Adipocyte (in vitro differentiated cells): Measurements from ENCODE around the gene CWC27.

Experiments
- DNase-seq: peaks from one replicate; pipeline ENCODE4 v3.0.0-alpha.2; 2015; ENCODE audit warnings: low read depth
- H3K27me3 ChIP-seq: replicated peaks from 2 replicates; pipeline ENCODE4 v1.7.0; 2013; ENCODE audit warnings: mild to moderate bottlenecking, low read length, moderate library complexity; ENCODE audit not compliant: control insufficient read depth, insufficient read depth
- H3K36me3 ChIP-seq: 2 replicates; pipeline ENCODE4 v1.7.0; 2013; ENCODE audit warnings: low read length, mild to moderate bottlenecking, moderate library complexity; ENCODE audit not compliant: control insufficient read depth, insufficient read depth, severe bottlenecking
- H3K4me1 ChIP-seq: 2 replicates; pipeline ENCODE4 v1.7.0; 2013; ENCODE audit warnings: mild to moderate bottlenecking, low read length, moderate library complexity; ENCODE audit not compliant: control insufficient read depth, insufficient read depth
- H3K4me3 ChIP-seq: 2 replicates; pipeline ENCODE4 v1.7.0; 2013; ENCODE audit warnings: mild to moderate bottlenecking, low read length, moderate library complexity
- H3K9ac ChIP-seq: 2 replicates; pipeline ENCODE4 v1.7.0; 2013; ENCODE audit warnings: mild to moderate bottlenecking, low read length, moderate library complexity
- H3K9me3 ChIP-seq: 2 replicates; pipeline ENCODE4 v1.7.0; 2013; ENCODE audit warnings: mild to moderate bottlenecking, low read length, moderate library complexity; ENCODE audit not compliant: control insufficient read depth

Gene CWC27

DNA sequence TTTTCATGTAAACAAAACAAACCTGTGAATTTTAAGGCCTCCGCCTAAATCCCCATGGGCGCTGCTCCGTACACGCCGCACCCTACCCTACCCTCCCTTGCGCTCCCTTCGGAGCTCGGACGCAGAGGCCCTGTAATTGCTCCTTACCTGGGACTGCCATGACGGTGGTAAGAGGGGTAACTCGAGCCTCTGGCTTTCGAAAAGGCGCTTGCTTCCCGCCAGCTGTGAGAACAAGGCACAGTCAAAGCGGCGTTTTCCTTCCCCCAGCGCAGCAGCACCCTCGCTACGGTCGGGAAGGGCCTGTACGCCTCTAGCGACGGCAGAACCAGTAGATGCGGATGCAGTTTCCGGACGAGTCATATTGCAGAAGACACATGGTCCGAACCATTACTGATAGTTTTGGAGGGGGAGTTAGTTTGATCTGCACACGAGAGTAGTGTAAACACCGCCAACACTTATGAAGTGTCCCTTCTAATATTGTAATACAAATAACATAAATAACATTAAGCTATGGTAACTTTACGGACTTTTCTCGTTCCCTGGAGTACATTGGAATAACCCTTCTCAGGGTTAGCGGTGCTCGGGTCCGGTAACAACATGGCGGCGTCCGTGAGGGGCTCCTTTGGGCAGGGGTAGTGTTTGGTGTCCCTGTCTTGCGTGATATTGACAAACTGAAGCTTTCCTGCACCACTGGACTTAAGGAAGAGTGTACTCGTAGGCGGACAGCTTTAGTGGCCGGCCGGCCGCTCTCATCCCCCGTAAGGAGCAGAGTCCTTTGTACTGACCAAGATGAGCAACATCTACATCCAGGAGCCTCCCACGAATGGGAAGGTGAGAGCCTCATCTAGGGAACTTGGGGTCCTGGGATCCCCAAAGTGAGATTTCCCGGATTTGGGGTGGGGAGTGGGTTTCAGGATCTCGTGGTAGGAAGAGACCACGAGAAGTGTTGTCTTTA is at the start of gene CWC27, which contains the start of gene SREK1IP1:
Gene CWC27, plus strand, starts transcription at position 573 of the 955 bp plus-strand sequence. Its CDS starts 217 bp downstream, at position 790.
Gene SREK1IP1, minus strand, starts transcription at position 334 of the 955 bp plus-strand sequence. Its CDS starts 174 bp downstream, at position 160.
- H3K9ac ChIP-seq: peak within 1 kb of the TSS; percentile 99
- peaks cover 12% of the 10 kb centered on the region for H3K36me3 ChIP-seq
- H3K9me3 ChIP-seq: no peaks in the 10 kb centered on the region
- peak; percentile 95 for DNase-seq
- H3K4me1 ChIP-seq: peaks cover 26% of the 10 kb centered on the region
- no peaks in the 10 kb centered on the region for H3K27me3 ChIP-seq
- H3K4me3 ChIP-seq: peak within 1 kb of the TSS; percentile 100

- peaks cover 51% of the 10 kb centered on the region for H3K36me3 ChIP-seq
- no peak overlapping the region for H3K9ac ChIP-seq
These were observed 46.1 kb upstream of the CWC27 start for GRCh38 chr5:64722588-64722987.

DNA sequence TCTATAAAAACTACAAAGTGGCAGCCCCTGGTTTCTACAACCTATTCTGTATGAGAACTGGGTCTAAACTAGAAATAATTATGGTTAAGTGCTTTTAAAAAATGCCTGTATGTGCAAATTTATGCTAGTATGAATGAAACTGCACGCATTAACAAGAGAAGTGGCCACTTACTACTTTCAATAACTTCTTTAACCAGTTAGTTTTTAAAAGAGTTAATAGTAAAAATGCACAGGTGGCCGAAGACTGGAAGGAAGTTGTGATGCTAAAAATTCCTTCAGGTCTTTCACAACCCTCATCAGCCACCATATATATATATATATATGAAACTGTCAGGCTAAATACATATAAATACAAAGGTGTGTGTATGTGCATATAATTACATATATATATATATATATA is 41.6 kb upstream of the CWC27 start:
- no peak overlapping the region for H3K4me3 ChIP-seq
- H3K9ac ChIP-seq: no peak overlapping the region
- H3K9me3 ChIP-seq: no peaks in the 10 kb centered on the region
- DNase-seq: no peak
- peaks cover 46% of the 10 kb centered on the region for H3K36me3 ChIP-seq
- H3K4me1 ChIP-seq: no peaks in the 10 kb centered on the region
- H3K27me3 ChIP-seq: no peaks in the 10 kb centered on the region

More at GRCh38 chr5:64722588-64722987, 46.1 kb upstream of the CWC27 start:
- H3K27me3 ChIP-seq: no peaks in the 10 kb centered on the region
- H3K4me3 ChIP-seq: no peak overlapping the region
- DNase-seq: no peak
- H3K9me3 ChIP-seq: no peaks in the 10 kb centered on the region
- no peaks in the 10 kb centered on the region for H3K4me1 ChIP-seq

- Histone ChIP-seq H3K4me3 (no peak overlapping the region), H3K36me3 (peaks cover 36% of the 10 kb centered on the region), H3K27me3 (no peaks in the 10 kb centered on the region), H3K4me1 (peaks cover 17% of the 10 kb centered on the region), H3K9ac (no peak overlapping the region), H3K9me3 (no peaks in the 10 kb centered on the region)
- no peak for DNase-seq
These were observed 26.3 kb upstream of the CWC27 start for GRCh38 chr5:64742411-64742810.

DNA sequence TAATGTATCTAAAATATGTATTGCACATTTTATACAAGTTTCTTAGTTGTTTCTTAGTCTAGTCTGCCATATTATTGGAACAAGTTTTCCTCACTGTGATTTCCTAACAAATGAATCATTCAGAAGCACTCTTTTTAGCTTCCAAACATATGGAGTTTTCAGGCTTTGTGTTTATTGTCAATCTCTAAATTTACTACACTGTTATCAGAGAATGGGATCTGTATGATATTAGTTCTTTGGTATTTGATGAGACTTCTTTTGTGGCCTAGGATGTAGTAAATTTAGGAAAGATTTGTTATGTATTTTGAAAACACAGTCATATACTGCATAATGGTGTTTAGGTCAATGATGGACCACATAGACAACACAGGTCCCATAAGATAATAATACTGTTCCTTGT is 25.9 kb upstream of the CWC27 start:
- Histone ChIP-seq H3K27me3 (no peaks in the 10 kb centered on the region), H3K9ac (no peak overlapping the region), H3K36me3 (peaks cover 32% of the 10 kb centered on the region), H3K9me3 (no peaks in the 10 kb centered on the region), H3K4me3 (no peak overlapping the region), H3K4me1 (peaks cover 17% of the 10 kb centered on the region)
- peak; percentile 15 for DNase-seq

DNA sequence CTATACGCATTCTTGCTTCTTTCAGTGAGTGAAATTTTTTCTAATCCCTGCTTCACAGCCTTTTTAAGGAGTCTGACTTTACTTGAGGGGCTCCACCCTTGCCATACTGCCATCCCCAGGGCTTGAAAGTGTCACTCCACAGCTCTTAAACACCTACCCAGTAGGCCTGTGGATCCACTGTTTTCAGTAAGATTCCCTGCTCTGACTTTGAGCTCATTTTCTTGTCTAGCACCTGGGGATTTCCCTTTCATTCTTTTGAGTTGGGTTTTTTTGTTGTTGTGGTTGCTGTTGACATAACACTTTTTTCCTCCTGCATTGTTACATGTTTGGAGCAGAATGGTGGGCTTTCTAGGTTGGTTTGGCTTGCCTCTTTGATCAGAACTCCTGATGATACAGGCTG is 23.8 kb upstream of the CWC27 start:
- H3K27me3 ChIP-seq: no peaks in the 10 kb centered on the region
- H3K9ac ChIP-seq: no peak overlapping the region
- H3K4me1 ChIP-seq: peaks cover 17% of the 10 kb centered on the region
- DNase-seq: no peak
- H3K9me3 ChIP-seq: no peaks in the 10 kb centered on the region
- no peak overlapping the region for H3K4me3 ChIP-seq
- peaks cover 11% of the 10 kb centered on the region for H3K36me3 ChIP-seq

DNA sequence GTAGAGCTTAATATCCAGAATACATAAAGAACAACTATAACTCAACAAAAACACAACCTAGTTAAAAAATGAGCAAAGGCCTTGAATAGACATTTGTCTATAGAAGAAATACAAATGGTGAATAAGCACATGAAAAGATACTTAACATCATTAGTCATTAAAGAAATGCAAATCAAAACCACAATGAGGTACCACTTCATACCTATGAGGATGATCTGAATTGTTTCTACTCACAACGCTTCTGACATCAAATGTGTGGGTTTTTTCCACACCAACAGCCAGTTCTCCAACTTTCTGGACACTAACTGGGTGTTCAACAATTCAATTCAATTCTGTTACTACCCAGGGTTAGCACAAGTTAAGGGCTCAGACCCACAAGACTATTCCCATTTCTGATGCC is 22.3 kb upstream of the CWC27 start:
- Histone ChIP-seq H3K27me3 (no peaks in the 10 kb centered on the region), H3K4me3 (no peak overlapping the region), H3K9ac (no peak overlapping the region), H3K4me1 (peaks cover 17% of the 10 kb centered on the region), H3K36me3 (peaks cover 12% of the 10 kb centered on the region), H3K9me3 (no peaks in the 10 kb centered on the region)
- no peak for DNase-seq

DNA sequence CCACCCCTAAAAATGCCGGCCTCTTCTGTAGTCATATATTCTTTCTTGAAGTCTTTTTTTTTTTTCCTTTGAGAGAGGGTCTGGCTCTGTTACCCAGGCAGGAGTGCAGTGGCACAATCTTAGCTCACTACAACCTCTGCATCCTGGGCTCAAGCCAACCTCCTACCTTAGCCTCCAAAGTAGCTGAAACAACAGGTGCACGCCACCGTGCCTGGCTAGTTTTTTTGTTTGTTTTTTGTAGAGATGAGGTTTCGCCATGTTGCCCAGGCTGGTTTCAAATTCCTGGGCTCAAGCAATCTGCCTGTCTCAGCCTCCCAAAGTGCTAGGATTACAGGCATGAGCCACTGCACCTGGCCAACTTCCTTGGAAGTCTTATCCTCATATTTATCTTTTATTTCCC is 19.3 kb upstream of the CWC27 start:
- no peaks in the 10 kb centered on the region for H3K27me3 ChIP-seq

DNA sequence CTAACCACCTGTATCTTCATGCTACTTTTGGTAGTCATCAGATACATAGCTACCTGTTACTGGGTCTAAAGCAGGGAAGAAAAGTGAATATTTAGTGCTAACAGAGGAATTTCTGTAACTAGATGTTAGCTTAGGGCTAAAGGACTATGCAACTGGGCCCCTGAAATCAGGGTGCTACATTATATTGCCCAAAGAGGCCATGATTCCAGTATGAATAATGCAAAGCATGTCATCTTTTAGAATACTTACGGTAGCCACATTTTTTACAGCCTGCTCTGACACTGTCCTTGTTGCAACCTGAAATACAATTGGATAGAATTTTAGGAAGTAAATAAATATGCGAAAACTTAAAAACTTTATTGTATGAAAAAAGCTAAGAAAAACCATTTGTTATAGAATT is 14.7 kb upstream of the CWC27 start:
- H3K9ac ChIP-seq: no peak overlapping the region
- no peaks in the 10 kb centered on the region for H3K27me3 ChIP-seq
- H3K9me3 ChIP-seq: no peaks in the 10 kb centered on the region
- H3K36me3 ChIP-seq: peaks cover 33% of the 10 kb centered on the region
- H3K4me1 ChIP-seq: peaks cover 9% of the 10 kb centered on the region
- no peak overlapping the region for H3K4me3 ChIP-seq
- no peak for DNase-seq

More for the DNA sequence above, 19.3 kb upstream of the CWC27 start:
- H3K9ac ChIP-seq: no peak overlapping the region
- H3K9me3 ChIP-seq: no peaks in the 10 kb centered on the region
- DNase-seq: no peak
- no peaks in the 10 kb centered on the region for H3K4me1 ChIP-seq
- H3K4me3 ChIP-seq: no peak overlapping the region
- peaks cover 33% of the 10 kb centered on the region for H3K36me3 ChIP-seq

DNA sequence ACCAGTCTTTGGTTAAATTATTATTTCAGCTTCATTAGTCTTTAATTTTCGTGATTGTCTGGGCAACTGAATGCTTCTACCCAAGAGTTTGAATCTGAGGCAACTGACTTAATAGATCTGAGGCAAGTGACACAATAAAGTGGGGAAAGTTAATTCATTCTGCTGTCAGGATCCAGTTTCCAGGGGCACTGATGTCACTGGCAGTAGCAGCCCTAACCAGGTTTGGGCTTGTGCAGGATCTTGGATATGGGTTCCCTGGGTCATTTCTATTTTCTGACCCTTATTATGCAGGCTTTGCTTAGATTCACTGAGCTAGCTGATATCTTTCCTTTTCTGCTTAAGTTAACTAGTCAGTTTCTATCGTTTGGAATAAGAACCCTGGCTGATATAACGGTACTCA is 9.8 kb upstream of the CWC27 start:
- H3K4me3 ChIP-seq: no peak overlapping the region
- no peak for DNase-seq

GRCh38 chr5:64759960-64760660 is 8.6 kb upstream of the CWC27 start:
- H3K36me3 ChIP-seq: peaks cover 13% of the 10 kb centered on the region
- H3K27me3 ChIP-seq: no peaks in the 10 kb centered on the region
- no peak overlapping the region for H3K9ac ChIP-seq
- H3K9me3 ChIP-seq: no peaks in the 10 kb centered on the region
- H3K4me3 ChIP-seq: no peak overlapping the region
- peaks cover 11% of the 10 kb centered on the region for H3K4me1 ChIP-seq
- DNase-seq: no peak

More for the DNA sequence above, 9.8 kb upstream of the CWC27 start:
- Histone ChIP-seq H3K27me3 (no peaks in the 10 kb centered on the region), H3K36me3 (peaks cover 8% of the 10 kb centered on the region), H3K4me1 (peaks cover 11% of the 10 kb centered on the region), H3K9me3 (no peaks in the 10 kb centered on the region), H3K9ac (no peak overlapping the region)
